Cerebellar nuclear complex (tissue), 1 donor: ENCODE results near the gene BARHL2.

Experiments used
- DNase-seq, 2 experiments: peaks; one replicate each; lab custom pipeline; 2025; lab: John Stamatoyannopoulos, UW

Gene BARHL2

DNA sequence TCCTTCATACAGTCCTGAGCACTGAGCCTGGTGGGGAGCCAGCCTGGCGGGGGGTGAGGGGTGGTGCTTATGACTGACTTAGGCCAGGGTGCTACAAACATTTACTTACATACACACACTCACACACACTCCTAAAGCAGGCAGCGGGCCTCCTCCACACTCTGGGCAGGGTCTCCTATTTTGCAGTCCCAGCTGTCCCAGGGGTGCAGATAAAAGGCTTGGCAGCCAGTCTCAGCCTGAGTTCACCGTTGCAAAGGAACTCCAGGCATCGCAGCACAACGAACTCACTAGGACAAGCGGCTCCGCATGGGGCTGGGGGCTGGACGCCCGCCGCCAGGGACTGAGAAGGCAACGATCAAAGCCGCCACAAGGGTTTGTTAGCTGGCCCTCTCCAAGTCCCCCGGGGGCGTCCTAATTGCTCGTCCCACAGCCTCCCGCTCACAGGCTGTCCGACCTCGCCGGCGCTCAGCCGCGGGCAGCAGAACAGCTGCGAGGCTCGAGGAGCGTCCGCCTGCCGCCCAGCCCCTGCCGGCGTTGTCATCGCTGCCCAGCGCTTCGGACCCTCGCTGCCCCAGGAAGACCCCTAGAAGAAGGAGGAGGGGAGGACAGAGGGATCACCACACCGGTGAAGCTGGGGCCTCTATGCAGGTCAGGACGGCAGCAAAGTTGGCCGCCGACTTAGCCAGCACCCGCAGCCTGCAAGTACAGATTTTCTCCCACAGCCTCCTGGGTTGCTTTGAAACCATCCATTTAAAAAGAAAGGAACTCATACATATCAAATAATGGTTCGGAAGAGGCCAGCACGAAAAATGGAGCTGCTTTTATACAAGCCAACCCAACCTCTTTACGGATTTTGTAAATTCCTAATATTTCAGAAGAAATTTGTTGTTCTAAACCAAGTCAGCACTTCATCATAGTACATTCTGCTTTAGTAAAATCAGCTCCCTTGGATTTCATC lies 6.2 kb downstream of the BARHL2 start:
- DNase-seq = no peak

DNA sequence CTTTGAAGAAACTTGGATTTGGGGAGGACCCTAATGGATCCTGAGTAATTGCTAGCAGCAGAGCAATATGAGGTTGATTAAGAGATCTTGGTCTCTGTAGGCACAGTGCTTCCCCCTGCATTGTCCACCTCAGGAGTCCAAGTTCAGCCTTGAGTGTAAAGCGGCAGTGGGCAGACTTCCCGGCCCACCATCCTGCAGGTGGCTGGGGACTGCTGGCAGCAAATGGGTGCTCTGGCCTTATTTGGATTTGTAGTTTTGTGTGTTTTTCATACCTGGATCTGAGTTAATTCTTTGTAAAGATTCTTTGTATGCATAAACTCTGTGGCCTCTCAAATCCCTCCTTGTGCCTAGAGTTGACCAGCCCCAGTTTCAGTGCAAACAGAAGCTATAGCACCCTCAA lies 7.6 kb downstream of the BARHL2 start:
- no peak for DNase-seq

DNA sequence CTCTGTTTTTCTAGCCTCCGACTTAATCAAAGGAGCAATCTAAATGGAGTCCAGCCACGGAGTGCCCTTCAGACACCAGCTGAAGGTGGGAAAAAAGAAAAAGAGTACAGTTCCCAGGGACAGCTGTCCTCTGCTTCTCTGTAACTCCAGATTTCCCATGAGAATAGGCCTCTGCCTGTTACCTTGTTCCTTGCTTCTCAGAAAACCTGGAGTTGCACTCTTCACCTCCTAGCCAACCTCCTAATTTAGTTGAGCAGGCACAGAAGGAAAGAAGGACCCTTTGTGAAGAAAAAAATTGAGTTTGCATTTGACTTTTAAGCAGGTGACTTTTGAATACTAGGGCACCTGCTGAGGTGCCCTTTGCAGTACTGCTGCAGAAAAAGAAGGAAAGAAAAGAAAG lies 8.3 kb downstream of the BARHL2 start:
- DNase-seq = no peak

DNA sequence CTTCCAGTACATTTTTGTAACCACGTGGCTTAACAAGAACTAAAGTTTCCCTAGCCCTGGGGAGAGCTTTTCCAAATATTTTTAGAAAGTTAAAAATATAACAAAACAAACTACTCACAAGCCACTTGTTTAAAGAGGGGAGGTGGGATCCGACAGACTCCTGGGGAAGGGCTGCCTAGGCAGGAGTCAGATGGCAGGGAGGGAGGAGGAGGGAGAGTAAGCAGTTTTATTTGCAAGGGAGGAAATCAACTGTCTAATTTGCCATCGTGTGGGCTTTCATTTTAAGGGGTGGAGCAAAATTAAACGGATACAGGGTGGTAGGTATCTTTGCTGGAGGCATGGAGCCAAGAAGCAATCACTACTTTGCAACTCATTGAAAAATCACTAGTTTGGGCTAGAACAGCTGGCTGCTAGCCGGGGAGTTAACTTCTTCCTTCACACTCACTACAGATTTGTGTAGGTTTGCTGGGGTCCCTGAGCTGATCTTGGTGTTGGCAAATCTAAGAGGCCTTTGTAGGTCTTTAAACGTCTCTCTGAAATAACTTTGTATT lies 8.8 kb downstream of the BARHL2 start:
- no peak for DNase-seq

DNA sequence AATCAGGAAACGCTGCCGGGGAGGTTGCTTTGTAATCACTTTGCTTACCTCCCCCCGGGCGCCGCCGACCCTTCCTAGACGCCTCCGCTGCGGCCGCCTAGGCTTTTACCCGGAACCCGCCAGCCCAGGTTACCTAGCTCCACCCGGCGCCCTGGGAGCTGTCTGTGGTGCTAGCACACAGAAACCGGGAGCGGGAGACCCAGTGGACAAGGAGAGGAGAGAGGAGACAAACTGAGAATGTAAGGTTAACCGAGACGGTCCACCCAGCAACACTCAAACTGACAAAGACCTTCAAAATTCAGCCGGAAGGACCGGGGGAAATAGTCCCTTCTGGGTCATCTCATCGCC lies 9.8 kb downstream of the BARHL2 start:
- DNase-seq = no peak

DNA sequence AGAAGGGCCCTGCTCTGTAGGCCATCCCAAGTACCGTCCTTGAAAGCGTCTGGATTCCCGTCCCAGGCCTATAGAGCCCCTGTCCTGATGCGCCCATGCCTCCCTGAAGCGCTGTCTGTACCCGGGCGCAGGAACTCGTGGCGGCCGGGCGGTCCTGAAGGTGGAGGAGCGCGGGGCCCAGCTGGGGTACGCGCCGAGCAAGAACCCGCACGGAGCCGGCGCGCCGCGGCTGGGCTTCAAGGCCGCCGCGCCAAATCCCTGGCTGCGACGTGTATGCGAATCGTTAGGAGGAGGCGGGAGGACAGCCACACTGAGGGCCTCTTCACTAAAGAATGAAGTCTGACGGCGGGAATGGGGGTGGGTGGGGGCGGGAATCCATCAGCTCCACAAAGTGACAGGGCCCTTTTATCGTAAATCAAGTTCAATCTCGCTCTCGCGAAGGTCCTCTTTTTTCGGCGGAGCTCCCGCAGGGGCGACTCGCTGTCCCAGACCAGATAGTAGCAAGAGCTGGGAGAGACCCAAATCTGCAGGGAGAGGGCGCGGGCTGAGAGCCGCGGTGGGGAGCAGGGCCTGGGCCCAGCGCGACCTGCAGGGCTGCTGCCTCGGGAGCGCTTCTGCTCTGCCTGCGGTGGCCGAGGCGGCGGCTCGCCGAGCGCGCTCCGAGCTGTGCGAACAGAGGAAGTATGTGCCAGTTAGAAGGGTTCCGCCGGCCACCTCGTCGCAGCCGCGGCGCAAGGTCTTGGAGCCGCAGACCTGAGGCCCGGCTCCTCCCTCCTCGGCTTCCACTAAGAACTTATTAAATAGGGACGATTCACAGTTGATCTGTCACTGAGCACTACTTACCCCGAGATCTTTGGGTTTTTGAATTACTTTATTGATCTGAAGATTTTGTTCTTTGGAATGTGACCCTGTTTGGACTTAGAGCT lies 10.4 kb downstream of the BARHL2 start:
- DNase-seq = no peak

DNA sequence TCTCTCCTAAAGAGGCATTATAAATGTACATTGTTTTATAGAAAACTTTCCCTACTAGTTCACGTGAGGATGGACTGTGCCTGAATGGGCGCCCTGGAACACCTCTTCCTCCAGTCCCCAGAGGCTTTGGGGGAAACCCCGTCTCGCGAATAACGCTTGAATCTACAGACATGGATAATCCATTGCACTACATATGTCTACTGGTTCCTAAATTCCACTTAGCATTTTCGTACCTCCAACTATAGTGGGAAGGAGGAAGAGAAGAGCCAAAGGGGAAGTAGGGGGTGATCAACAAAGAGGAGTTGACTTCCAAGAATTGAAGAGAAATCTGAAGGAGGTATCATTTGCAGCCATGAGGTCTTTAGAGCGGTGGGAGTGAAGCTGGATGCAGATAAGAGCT lies 11.1 kb downstream of the BARHL2 start:
- no peak for DNase-seq

DNA sequence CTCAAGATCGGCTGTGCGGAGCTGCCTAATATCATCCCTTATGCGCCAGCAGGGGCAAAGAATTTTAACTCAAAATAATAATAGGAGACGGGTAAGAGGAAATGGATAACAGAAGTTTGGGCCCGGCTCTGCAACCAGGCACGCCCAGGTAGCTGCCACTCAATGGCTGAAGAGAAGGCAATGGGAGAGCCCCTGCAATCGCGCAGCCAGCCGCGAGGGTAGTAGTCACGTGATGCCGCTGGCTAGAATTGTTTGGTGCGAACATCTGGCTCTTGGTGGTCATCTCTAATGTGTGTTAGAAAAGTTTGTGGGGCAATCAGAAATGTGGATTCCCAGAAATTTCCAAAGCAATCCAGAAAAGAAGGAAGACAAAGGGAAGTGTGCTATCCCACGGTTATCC lies 12.3 kb downstream of the BARHL2 start:
- no peak for DNase-seq

DNA sequence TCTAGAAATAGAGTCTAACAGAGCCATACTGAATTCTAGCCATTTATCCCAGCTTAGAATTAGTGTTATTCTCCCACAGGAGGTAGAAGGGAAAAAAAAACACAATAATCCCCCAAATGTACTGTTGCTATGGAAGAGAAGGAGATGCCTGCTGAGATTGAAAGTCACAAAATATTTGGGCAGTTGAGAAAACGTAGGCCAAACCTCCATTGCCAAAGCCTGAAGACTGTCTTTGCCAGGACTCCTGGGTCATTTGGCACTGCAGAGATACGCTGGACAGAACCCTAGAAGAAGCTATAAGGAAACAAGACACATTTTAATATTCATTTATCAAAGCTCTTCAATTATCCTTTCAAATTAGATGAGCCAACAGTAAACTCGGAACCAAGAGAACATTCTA lies 22.3 kb downstream of the BARHL2 start:
- no peak for DNase-seq

DNA sequence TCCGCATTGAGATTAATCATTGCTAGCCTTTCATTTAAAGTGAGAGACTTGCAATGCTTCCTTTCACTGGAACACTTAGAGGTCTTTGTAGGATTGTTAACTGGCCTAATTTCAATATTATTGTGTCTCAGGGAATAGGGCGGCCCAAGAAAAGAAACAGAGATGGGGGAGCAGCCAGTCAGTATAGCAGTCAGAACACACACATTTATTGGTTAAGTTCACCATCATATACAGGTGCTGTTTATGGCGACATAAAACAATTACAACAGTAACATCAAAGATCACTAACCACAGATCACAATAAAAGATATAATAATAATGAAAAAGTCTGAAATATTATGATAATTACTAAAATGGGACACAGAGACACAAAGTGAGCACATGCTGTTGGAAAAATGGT lies 29.4 kb downstream of the BARHL2 start:
- DNase-seq = no peak

DNA sequence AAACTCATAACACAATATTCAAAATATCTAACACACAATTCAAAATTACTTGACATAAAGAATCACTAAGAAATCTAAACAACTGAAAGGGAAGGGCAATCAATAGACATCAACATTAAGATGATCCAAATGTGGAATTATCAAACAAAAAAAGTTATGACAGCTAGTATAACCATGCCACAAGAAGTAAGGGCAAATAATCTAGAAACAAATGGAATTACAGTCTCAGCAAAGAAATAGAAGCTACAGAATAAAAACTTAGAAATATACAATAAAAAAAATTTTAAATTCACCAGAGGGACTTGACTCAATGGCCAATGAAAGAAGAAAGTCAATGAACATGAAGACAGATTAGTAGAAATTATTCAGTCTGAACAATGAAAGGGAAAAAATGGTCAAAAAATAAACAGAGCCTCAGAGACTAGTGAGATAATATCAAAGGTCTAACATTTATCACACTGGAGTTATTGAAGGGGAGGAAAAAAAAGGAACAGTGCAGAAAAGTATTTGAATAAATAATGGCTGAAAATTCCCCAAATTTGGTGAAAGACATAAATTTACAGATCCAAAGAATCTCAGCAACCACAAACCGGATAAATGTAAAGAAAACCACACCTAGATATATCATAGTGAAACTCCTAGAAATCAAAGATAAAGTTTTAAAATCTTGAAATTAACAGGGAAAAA lies 41.8 kb downstream of the BARHL2 start:
- no peak for DNase-seq

DNA sequence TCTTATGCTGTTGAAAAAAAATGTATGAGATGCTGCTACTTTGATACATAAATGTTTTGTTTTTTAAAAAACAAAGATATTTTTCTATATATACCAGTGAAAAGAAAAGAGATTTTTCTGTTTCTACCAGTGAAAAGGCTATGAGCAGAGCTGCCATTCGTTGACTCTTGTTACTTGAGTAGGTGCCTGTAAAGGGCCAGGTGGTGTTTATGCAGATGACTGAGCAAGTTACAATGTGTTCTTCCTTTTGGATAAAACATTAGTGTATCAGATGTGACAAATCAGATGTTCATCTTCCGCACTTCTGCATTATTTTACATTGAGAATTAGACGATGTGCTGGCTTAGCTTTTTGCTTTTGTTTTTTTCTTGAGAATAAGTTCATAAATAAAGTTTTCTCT lies 45.4 kb downstream of the BARHL2 start:
- peak; percentile 58 to 90 for DNase-seq

DNA sequence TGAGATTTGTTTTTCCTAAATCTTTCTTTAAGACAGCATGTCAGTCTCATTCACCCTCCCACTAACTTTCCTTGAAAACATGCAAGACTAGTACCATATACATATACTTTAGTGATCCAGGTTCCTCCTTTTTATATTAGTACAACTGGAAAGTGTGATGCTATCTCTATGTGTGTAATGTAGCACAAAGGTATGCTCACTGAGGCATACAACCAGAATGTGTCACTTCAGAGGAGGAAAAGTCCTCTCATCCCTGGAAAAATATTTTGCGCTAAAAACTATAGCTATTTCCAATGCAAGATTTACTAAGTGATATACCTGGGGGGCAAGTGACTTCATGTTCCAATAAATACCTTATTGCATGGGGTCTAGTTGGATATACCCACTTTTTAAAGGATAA lies 45.9 kb downstream of the BARHL2 start:
- DNase-seq = peak; percentile 26 to 65
